Natural killer cell treated with Interleukin-12 subunit alpha and Interleukin-12 subunit beta and Interleukin-15 and Interleukin-18, amount 100 ng/mL, for 72 hours (primary cell): ENCODE measurements around the gene KCNAB2. TPM values are rescaled to one million over a fixed set of nuclear protein-coding genes. Genes with fewer than 3 reads are reported as not detected.

ENCODE experiments used
- ATAC-seq, 2 donors: fragments of 150-1000 bp; cut with Tn5 transposase in 1 of 2; sonication (Bioruptor Pico), chemical (Tn5 transposase) in 1 of 2; 2 replicates each; pipeline ENCODE4 v1.10.0; 2021
- DNase-seq: peaks from one replicate; pipeline ENCODE4 v3.0.0; 2022; ENCODE audit warnings: low spot score
- H3K27ac Mint-ChIP-seq, 2 donors: 1 replicate in 1 of 2; 2 replicates in 1 of 2; pipeline ENCODE4 v1.8.0; 2022; ENCODE audit warnings: mixed read lengths in 2 of 2, mild to moderate bottlenecking in 1 of 2, moderate library complexity in 1 of 2
- H3K27me3 Mint-ChIP-seq, 2 donors: 1 replicate in 1 of 2; 2 replicates in 1 of 2; pipeline ENCODE4 v1.8.0; 2022; ENCODE audit warnings: mixed read lengths in 2 of 2
- H3K36me3 Mint-ChIP-seq: one replicate; pipeline ENCODE4 v1.8.0; 2022; ENCODE audit warnings: mixed read lengths
- H3K4me1 Mint-ChIP-seq, 2 donors: 1 replicate in 1 of 2; 2 replicates in 1 of 2; pipeline ENCODE4 v1.8.0; 2022; ENCODE audit warnings: low read depth in 2 of 2, mixed read lengths in 2 of 2, mild to moderate bottlenecking in 1 of 2
- H3K4me3 Mint-ChIP-seq: one replicate; pipeline ENCODE4 v1.8.0; 2022; ENCODE audit warnings: mixed read lengths
- H3K9me3 Mint-ChIP-seq: 2 replicates; pipeline ENCODE4 v1.8.0; 2022; ENCODE audit warnings: mixed read lengths
- total RNA-seq, 2 donors: library from RNA; stranded (reverse); gene quantifications; one replicate each; pipeline ENCODE4 v1.2.3, GENCODE V29; 2022

Gene KCNAB2
- total RNA-seq, 2 donors from 2014 or later: 157 to 360 TPM

GRCh38 chr1:6106321-6106731, 60.6 kb downstream of the KCNAB2 start:
- peaks cover 3% of the 10 kb centered on the region for H3K9me3 Mint-ChIP-seq
- no peak overlapping the region for H3K4me3 Mint-ChIP-seq
- no peaks in the 10 kb centered on the region for H3K36me3 Mint-ChIP-seq
- H3K4me1 Mint-ChIP-seq: peaks cover 7 to 8% of the 10 kb centered on the region in 2 donors
- ATAC-seq: no peak
- H3K27me3 Mint-ChIP-seq: peaks cover 11 to 15% of the 10 kb centered on the region in 2 donors
- no peak overlapping the region for H3K27ac Mint-ChIP-seq
- DNase-seq: no peak

DNA sequence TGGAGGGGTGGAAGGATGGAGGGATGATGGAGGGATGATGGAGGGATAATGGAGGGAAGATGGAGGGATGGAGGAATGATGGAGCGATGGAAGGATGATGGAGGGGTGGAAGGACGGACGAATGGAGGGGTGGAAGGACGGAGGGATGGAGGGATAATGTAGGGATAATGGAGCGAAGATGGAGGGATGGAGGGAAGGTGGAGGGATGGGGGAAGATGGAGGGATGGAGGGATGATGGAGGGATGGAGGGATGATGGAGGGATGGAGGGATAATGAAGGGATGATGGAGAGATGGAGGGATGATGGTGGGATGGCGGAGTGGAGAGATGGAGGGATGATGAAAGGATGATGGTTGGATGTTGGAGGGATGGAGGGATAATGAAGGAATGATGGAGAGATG, 61.3 kb downstream of the KCNAB2 start:
- H3K4me1 Mint-ChIP-seq: peaks cover 7 to 8% of the 10 kb centered on the region in 2 donors
- peaks cover 3% of the 10 kb centered on the region for H3K9me3 Mint-ChIP-seq
- no peaks in the 10 kb centered on the region for H3K36me3 Mint-ChIP-seq
- H3K27ac Mint-ChIP-seq: no peak overlapping the region
- H3K4me3 Mint-ChIP-seq: no peak overlapping the region
- peaks cover 11 to 15% of the 10 kb centered on the region in 2 donors for H3K27me3 Mint-ChIP-seq
- no peak for ATAC-seq
- no peak for DNase-seq

DNA sequence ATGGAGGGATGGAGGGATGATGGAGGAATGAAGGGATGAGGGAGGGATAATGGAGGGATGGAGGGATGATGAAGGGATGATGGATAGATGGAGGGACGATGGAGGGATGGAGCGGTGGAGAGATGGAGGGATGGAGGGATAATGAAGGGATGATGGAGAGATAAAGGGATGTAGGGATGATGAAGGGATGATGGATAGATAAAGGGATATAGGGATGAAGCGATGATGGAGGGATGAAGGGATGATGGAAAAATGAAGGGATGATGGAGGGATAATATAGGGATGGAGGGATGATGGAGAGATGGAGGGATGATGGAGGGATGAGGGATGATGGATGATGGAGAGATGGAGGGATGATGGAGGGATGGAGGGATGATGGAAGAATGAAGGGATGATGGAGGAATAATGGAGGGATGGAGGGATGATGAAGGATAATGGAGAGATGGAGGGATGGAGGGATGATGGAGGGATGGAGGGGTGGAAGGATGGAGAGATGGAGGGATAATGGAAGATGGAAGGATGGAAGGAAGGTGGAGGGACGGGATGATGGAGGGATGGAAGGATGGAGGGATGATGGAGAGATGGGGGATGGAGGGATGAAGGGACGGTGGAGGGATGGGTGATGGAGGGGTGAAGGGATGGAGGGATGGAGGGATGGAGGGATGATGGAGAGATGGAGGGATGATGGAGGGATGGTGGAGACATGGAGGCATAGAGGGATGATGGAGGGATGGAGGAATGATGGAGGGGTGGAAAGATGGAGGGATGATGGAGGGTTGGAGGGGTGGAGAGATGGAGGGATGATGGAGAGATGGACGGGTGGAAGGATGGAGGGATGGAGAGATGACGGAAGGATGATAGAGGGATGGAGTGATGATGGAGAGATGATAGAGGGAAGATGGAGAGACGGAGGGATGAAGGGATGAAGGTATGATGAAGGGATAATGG, 62.0 kb downstream of the KCNAB2 start:
- Mint-ChIP-seq H3K36me3 (no peaks in the 10 kb centered on the region), H3K4me1 (peaks cover 7 to 8% of the 10 kb centered on the region in 2 donors), H3K9me3 (peaks cover 3% of the 10 kb centered on the region), H3K4me3 (no peak overlapping the region), H3K27ac (no peak overlapping the region), H3K27me3 (peaks cover 14 to 15% of the 10 kb centered on the region in 2 donors)
- DNase-seq (no peak), ATAC-seq (no peak)

DNA sequence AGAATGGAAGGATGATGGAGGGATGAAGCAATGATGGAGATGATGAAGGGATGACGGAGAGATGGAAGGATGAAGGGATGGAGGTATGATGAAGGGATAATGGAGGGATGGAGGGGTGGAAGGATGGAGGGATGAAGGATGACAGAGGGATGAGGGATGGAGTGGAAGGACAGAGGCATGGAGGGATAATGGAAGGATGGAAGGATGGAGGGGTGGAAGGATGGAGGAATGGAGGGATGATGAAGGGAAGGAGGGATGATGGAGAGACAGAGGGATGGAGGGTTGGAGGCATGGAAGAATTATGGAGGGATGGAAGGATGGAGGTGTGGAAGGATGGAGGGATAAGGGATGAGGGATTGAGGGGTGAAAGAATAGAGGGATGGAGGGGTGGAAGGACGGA, 62.8 kb downstream of the KCNAB2 start:
- peaks cover 3% of the 10 kb centered on the region for H3K9me3 Mint-ChIP-seq
- ATAC-seq (no peak), DNase-seq (no peak)
- peaks cover 7 to 8% of the 10 kb centered on the region in 2 donors for H3K4me1 Mint-ChIP-seq
- H3K4me3 Mint-ChIP-seq: no peak overlapping the region
- no peaks in the 10 kb centered on the region for H3K36me3 Mint-ChIP-seq
- H3K27me3 Mint-ChIP-seq: peaks cover 14 to 15% of the 10 kb centered on the region in 2 donors
- no peak overlapping the region for H3K27ac Mint-ChIP-seq

DNA sequence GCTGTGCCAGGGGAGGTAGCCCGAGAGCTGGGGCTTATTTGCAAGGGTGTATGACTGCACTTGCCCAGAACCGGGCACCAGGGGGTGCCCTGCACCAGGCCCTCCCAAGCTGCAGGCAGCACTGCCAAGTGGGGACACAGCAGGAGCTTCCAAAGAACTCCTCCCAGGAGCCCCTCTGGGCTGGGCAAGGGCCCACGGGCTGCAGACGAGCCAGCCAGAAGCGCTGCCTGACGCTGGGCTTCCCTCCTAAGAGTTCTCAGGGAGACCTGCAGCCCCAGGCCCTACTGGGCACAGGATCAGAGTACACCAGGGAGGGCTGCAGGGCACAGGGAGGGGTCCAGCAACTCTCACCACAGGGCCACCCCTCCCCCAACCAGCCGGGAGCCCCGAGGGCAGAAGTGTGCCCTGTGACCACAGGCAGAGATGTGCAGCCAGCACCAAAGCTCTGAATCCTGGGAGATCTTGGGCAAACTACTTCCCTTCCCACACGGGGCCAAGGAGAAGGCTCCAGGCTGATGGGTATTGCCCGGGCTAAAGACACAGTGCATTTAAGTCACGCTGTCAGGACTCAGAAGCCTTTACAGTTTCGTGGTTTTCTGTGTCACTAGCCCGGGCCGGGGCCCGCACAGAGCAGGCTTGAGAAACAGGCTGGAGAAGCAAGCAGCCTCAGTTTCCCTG, 63.4 kb downstream of the KCNAB2 start:
- Mint-ChIP-seq H3K27ac (no peak overlapping the region), H3K36me3 (no peaks in the 10 kb centered on the region), H3K4me1 (peaks cover 7 to 8% of the 10 kb centered on the region in 2 donors), H3K9me3 (peaks cover 3% of the 10 kb centered on the region), H3K27me3 (peaks cover 14 to 15% of the 10 kb centered on the region in 2 donors), H3K4me3 (no peak overlapping the region)
- DNase-seq: no peak
- ATAC-seq: peak; percentile 65 to 71

DNA sequence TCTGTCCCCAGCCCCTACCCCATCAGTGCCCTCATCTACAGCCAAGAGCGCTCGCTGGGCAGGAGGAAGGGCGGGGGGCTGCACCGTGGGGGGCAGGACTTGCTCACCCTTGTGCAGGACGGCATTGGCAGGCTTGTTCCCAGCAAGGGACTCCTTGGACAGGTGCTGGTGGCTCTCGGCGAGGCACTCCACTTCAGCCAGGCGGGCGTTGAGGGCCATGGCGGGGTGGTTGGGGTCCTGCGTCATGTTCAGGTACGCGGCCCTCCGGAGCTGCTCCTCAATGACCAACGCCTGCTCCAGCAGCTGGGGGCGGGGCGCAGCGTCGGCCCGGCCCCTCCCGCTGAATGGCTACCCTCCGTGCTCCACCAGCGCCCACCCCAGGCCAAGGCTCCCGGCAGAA, 64.0 kb downstream of the KCNAB2 start:
- Mint-ChIP-seq H3K27ac (no peak overlapping the region), H3K36me3 (no peaks in the 10 kb centered on the region), H3K4me3 (no peak overlapping the region), H3K9me3 (peaks cover 3% of the 10 kb centered on the region), H3K4me1 (peaks cover 7 to 8% of the 10 kb centered on the region in 2 donors), H3K27me3 (peaks cover 14 to 15% of the 10 kb centered on the region in 2 donors)
- no peak for ATAC-seq
- no peak for DNase-seq

GRCh38 chr1:6110326-6110725, 64.6 kb downstream of the KCNAB2 start:
- peaks cover 3% of the 10 kb centered on the region for H3K9me3 Mint-ChIP-seq
- peaks cover 7 to 8% of the 10 kb centered on the region in 2 donors for H3K4me1 Mint-ChIP-seq
- DNase-seq: no peak
- H3K27ac Mint-ChIP-seq: no peak overlapping the region
- H3K27me3 Mint-ChIP-seq: peaks cover 14 to 15% of the 10 kb centered on the region in 2 donors
- H3K36me3 Mint-ChIP-seq: no peaks in the 10 kb centered on the region
- H3K4me3 Mint-ChIP-seq: no peak overlapping the region
- no peak for ATAC-seq

GRCh38 chr1:6111571-6111970, 65.9 kb downstream of the KCNAB2 start:
- no peak overlapping the region for H3K27ac Mint-ChIP-seq

GRCh38 chr1:6111991-6112689, 66.5 kb downstream of the KCNAB2 start:
- Mint-ChIP-seq H3K36me3 (peaks cover 7% of the 10 kb centered on the region), H3K9me3 (peaks cover 3% of the 10 kb centered on the region), H3K4me3 (no peak overlapping the region), H3K27ac (no peak overlapping the region), H3K4me1 (peaks cover 8 to 15% of the 10 kb centered on the region in 2 donors), H3K27me3 (peaks cover 14 to 15% of the 10 kb centered on the region in 2 donors)
- DNase-seq (no peak), ATAC-seq (no peak)

More at GRCh38 chr1:6111571-6111970, 65.9 kb downstream of the KCNAB2 start:
- ATAC-seq (no peak), DNase-seq (no peak)
- Mint-ChIP-seq H3K27me3 (peaks cover 14 to 15% of the 10 kb centered on the region in 2 donors), H3K36me3 (peaks cover 2% of the 10 kb centered on the region), H3K9me3 (peaks cover 3% of the 10 kb centered on the region), H3K4me1 (peaks cover 8 to 10% of the 10 kb centered on the region in 2 donors), H3K4me3 (no peak overlapping the region)

DNA sequence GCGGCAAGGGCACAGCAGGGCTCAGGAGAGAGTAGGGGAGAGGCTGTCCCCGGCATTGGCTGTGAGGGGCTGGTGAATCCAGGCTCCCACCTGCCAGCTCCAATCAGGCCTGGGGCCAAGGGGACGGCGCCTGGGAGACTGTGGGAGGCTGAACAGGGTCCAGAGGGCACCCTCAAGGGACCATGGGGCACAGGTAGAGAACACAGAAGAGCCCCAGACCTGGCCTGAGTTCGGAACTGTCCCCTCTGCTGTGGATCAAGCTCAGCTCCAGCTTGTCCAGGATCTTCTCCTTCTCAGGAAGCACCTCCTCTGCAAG, 67.0 kb downstream of the KCNAB2 start:
- no peak for ATAC-seq
- no peak overlapping the region for H3K4me3 Mint-ChIP-seq

GRCh38 chr1:6113116-6113515, 67.4 kb downstream of the KCNAB2 start:
- DNase-seq (no peak), ATAC-seq (no peak)
- Mint-ChIP-seq H3K4me3 (no peak overlapping the region), H3K9me3 (peaks cover 3% of the 10 kb centered on the region), H3K36me3 (peaks cover 7% of the 10 kb centered on the region), H3K27ac (no peak overlapping the region), H3K4me1 (peaks cover 4 to 13% of the 10 kb centered on the region in 2 donors), H3K27me3 (peaks cover 6 to 16% of the 10 kb centered on the region in 2 donors)

More for the DNA sequence above, 67.0 kb downstream of the KCNAB2 start:
- Mint-ChIP-seq H3K36me3 (peaks cover 7% of the 10 kb centered on the region), H3K4me1 (peaks cover 5 to 15% of the 10 kb centered on the region in 2 donors), H3K27ac (no peak overlapping the region), H3K9me3 (peaks cover 3% of the 10 kb centered on the region), H3K27me3 (peaks cover 11 to 15% of the 10 kb centered on the region in 2 donors)
- DNase-seq: no peak

GRCh38 chr1:6113745-6114144, 68.1 kb downstream of the KCNAB2 start:
- no peak overlapping the region for H3K4me3 Mint-ChIP-seq
- H3K27me3 Mint-ChIP-seq: peaks cover 0 to 9% of the 10 kb centered on the region in 2 donors
- peaks cover 7% of the 10 kb centered on the region for H3K36me3 Mint-ChIP-seq
- H3K4me1 Mint-ChIP-seq: peaks cover 0 to 8% of the 10 kb centered on the region in 2 donors
- no peaks in the 10 kb centered on the region for H3K9me3 Mint-ChIP-seq
- no peak overlapping the region for H3K27ac Mint-ChIP-seq
- ATAC-seq (no peak), DNase-seq (no peak)

DNA sequence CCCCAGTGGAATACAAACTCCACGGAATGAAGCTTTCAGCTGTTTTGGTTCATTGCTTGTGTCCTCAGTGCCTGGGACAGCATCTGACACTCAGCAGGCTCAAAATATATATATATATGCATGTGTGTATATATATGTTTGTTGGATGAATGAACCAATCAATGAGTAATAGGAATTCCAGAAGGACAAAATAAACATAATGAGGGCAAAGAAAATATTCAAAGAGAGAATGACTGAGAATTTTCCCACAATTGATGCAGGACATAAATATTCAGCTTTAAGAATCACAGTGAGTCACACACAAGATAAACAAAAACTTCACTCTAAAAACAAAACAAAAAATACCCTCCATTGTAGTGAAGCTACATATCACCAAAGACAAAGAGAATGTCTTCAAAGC, 70.4 kb downstream of the KCNAB2 start:
- no peak overlapping the region for H3K27ac Mint-ChIP-seq
- H3K4me3 Mint-ChIP-seq: no peak overlapping the region
- peaks cover 0 to 8% of the 10 kb centered on the region in 2 donors for H3K4me1 Mint-ChIP-seq
- peaks cover 0 to 6% of the 10 kb centered on the region in 2 donors for H3K27me3 Mint-ChIP-seq
- no peak for DNase-seq
- H3K36me3 Mint-ChIP-seq: peaks cover 7% of the 10 kb centered on the region
- ATAC-seq: no peak
- H3K9me3 Mint-ChIP-seq: no peaks in the 10 kb centered on the region
